HCT116 (cell line): ENCODE results near the gene FCF1. TPM values are rescaled to one million over a fixed set of nuclear protein-coding genes. Genes with fewer than 3 reads are reported as not detected.

Experiments used
- ATAC-seq: fragments of 200-7000 bp; cut with Tn5 transposase; 2 replicates; pipeline ENCODE4 v1.9.1; 2020; ENCODE audit warnings: mild to moderate bottlenecking, moderate library complexity
- BruUV-seq: library from RNA; stranded (reverse); fragments of 400-500 nt; replicated peaks from 2 replicates; lab custom pipeline; 2021; lab: Mats Ljungman, UMichigan
- CTCF ChIA-PET: fragments of 300-600 bp; sonication (Branson Sonifier 250); formaldehyde crosslinking; loops from one replicate; lab custom pipeline; 2021; ENCODE audit warnings: antibody characterized with exemption; lab: Charles Lee
- POLR2A ChIA-PET: fragments of 300-600, 350-600 bp; sonication (Branson Sonifier 250); formaldehyde crosslinking; loops from one replicate; lab custom pipeline; 2021; ENCODE audit warnings: antibody characterized with exemption; lab: Charles Lee
- RAD21 ChIA-PET, 2 experiments: fragments of 300-600 bp; sonication (Branson Sonifier 250); formaldehyde crosslinking; loops; one replicate each; lab custom pipeline; 2023; ENCODE audit warnings: low total read pairs in 2 of 2; ENCODE audit not compliant: uncharacterized antibody in 2 of 2, unreplicated experiment in 2 of 2, low non-redundant PET in 1 of 2; lab: Charles Lee
- DNase-seq: peaks from one replicate; pipeline ENCODE4 v3.0.0-alpha.2; 2010; ENCODE audit warnings: low read depth, low spot score
- H2AFZ ChIP-seq: fragments of 200-600 bp; shearing (Covaris generic), sonication (generic); 2 replicates; pipeline ENCODE4 v1.6.1; 2017; ENCODE audit warnings: low read depth, mixed run types, mixed read lengths, antibody characterized with exemption, low read length; ENCODE audit not compliant: poor library complexity, severe bottlenecking
- H3K27ac ChIP-seq: 2 replicates; pipeline ENCODE4 v1.5.1; 2012; ENCODE audit warnings: low read depth, low read length
- H3K27me3 ChIP-seq: fragments of 200-600 bp; sonication (generic); 2 replicates; pipeline ENCODE4 v1.6.1; 2016; ENCODE audit warnings: mixed run types, low read length, mixed read lengths; ENCODE audit not compliant: insufficient read depth
- H3K36me3 ChIP-seq, 2 experiments: fragments of 200-500 bp in 1 of 2; fragments of 200-600 bp in 1 of 2; sonication (Bioruptor generic) in 1 of 2; sonication (generic) in 1 of 2; 2 replicates each; pipeline versions ENCODE4 v1.5.1 to v1.6.1; 2014 to 2016; ENCODE audit warnings: low read length in 2 of 2, inconsistent platforms in 1 of 2, mixed read lengths in 1 of 2, mixed run types in 1 of 2; ENCODE audit not compliant: insufficient read depth in 2 of 2, control insufficient read depth in 1 of 2
- H3K4me1 ChIP-seq, 2 experiments: fragments of 200-600 bp in 1 of 2; sonication (generic) in 1 of 2; 2 replicates each; pipeline versions ENCODE4 v1.5.1 to v1.6.1; 2012 to 2017; ENCODE audit warnings: low read length in 2 of 2, inconsistent platforms in 1 of 2, mild to moderate bottlenecking in 1 of 2, mixed read lengths in 1 of 2, mixed run types in 1 of 2, moderate library complexity in 1 of 2; ENCODE audit not compliant: insufficient read depth in 2 of 2, control insufficient read depth in 1 of 2
- H3K4me2 ChIP-seq: fragments of 200-600 bp; sonication (generic); 2 replicates; pipeline ENCODE4 v1.6.1; 2017; ENCODE audit warnings: mixed run types, low read length, mixed read lengths
- H3K4me3 ChIP-seq, 2 experiments: fragments of 200-600 bp in 1 of 2; sonication (generic) in 1 of 2; replicated peaks in 1 of 2; 2 replicates each; pipeline ENCODE4 v1.5.1; 2011 to 2016; ENCODE audit warnings: low read length in 2 of 2, control low read depth in 1 of 2, low read depth in 1 of 2, mild to moderate bottlenecking in 1 of 2, mixed read lengths in 1 of 2, mixed run types in 1 of 2
- H3K79me2 ChIP-seq: fragments of 200-600 bp; sonication (generic); 2 replicates; pipeline ENCODE4 v1.6.1; 2017; ENCODE audit warnings: mild to moderate bottlenecking, mixed run types, low read length, moderate library complexity, mixed read lengths; ENCODE audit not compliant: insufficient read depth
- H3K9ac ChIP-seq: fragments of 200-600 bp; sonication (generic); 2 replicates; pipeline ENCODE4 v1.6.1; 2016; ENCODE audit warnings: low read length, mixed read lengths
- H3K9me2 ChIP-seq: fragments of 200-600 bp; sonication (generic), shearing (Covaris generic); 2 replicates; pipeline ENCODE4 v1.6.1; 2017; ENCODE audit warnings: mixed run types, mild to moderate bottlenecking, moderate library complexity; ENCODE audit not compliant: insufficient read depth
- H3K9me3 ChIP-seq, 2 experiments: fragments of 200-500 bp in 1 of 2; fragments of 200-600 bp in 1 of 2; sonication (Bioruptor generic) in 1 of 2; sonication (generic) in 1 of 2; 2 replicates each; pipeline ENCODE4 v1.6.1; 2014 to 2017; ENCODE audit warnings: low read length in 2 of 2, mixed read lengths in 2 of 2, inconsistent platforms in 1 of 2, low read depth in 1 of 2, mild to moderate bottlenecking in 1 of 2, mixed run types in 1 of 2, moderate library complexity in 1 of 2; ENCODE audit not compliant: control insufficient read depth in 1 of 2, insufficient read depth in 1 of 2
- H4K20me1 ChIP-seq: fragments of 200-600 bp; sonication (generic), shearing (Covaris generic); 2 replicates; pipeline ENCODE4 v1.6.1; 2017; ENCODE audit warnings: mixed run types, mild to moderate bottlenecking, moderate library complexity; ENCODE audit not compliant: insufficient read depth
- CEBPB ChIP-seq: IDR thresholded peaks from 2 replicates; pipeline ENCODE4 v1.6.1; 2012; ENCODE audit warnings: low read depth
- EGR1 ChIP-seq: IDR thresholded peaks from 2 replicates; pipeline ENCODE4 v1.6.1; 2012; ENCODE audit warnings: low read depth
- EZH2 ChIP-seq: fragments of 200-600 bp; sonication (generic); IDR thresholded peaks from 2 replicates; pipeline ENCODE4 v1.6.1; 2017; ENCODE audit warnings: antibody characterized with exemption, mixed run types
- EZH2phosphoT487 ChIP-seq: fragments of 200-600 bp; IDR thresholded peaks from 2 replicates; pipeline ENCODE4 v1.6.1; 2018; ENCODE audit warnings: antibody characterized with exemption, borderline replicate concordance
- JUND ChIP-seq: IDR thresholded peaks from 2 replicates; pipeline ENCODE4 v1.6.1; 2012
- POLR2A ChIP-seq: IDR thresholded peaks from 2 replicates; pipeline ENCODE4 v1.7.0; 2011; ENCODE audit warnings: borderline replicate concordance; ENCODE audit not compliant: insufficient read depth, insufficient read length; ENCODE audit errors: extremely low read depth
- POLR2AphosphoS5 ChIP-seq: IDR thresholded peaks from 2 replicates; pipeline ENCODE4 v1.6.1; 2011; ENCODE audit warnings: mild to moderate bottlenecking, low read depth, low read length, moderate library complexity
- TCF7L2 ChIP-seq: IDR thresholded peaks from 2 replicates; pipeline ENCODE4 v1.7.0; 2011; ENCODE audit warnings: borderline replicate concordance, inconsistent platforms; ENCODE audit not compliant: insufficient read depth, insufficient read length; ENCODE audit errors: extremely low read depth
- YY1 ChIP-seq: IDR thresholded peaks from 2 replicates; pipeline ENCODE4 v1.6.1; 2011; ENCODE audit warnings: low read length, low read depth, moderate library complexity, mild to moderate bottlenecking; ENCODE audit not compliant: insufficient replicate concordance; ENCODE audit errors: extremely low read depth
- ZFX ChIP-seq: fragments of 450-650 bp; IDR thresholded peaks from 2 replicates; pipeline ENCODE4 v1.6.1; 2017
- ZNF274 ChIP-seq: fragments of 200-500 bp; sonication (Bioruptor generic); IDR thresholded peaks from 2 replicates; pipeline ENCODE4 v1.6.1; 2014; ENCODE audit warnings: mild to moderate bottlenecking, low read depth, low read length, inconsistent platforms
- intact Hi-C: fragments of 100-400 bp; cut with micrococcal nuclease; formaldehyde crosslinking; loops from 2 replicates; pipeline ENCODE4 v1.10.0; 2022
- total RNA-seq: library from RNA; stranded (reverse); gene quantifications from one replicate; pipeline ENCODE4 v1.2.1, GENCODE V29; 2021; ENCODE audit not compliant: unreplicated experiment
- TF ChIP-seq, protein P1 (sequence below): IDR thresholded peaks from 2 replicates; pipeline ENCODE4 v1.6.1; 2012; ENCODE audit warnings: low read depth

Gene FCF1
- total RNA-seq, 1 experiment from 2014 or later: 69.0 TPM

DNA sequence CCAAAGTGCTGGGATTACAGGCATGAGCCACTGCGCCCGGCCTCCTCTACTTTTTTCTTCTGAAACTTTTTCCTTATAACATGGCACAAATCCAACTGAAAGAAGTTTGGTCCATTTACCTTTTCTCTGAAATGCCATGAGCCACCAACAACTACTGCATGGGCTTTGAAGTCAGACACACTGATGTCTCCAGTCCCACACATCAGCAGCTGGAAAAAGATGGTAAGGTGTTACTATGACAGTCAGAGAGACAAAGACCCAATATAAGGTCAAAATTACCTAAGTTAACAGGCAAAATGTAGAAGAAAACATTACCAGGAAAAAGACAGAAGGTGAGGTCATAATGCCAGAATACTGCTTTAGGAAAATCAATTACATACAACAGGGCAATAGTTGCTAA lies 48.2 kb upstream of the FCF1 start:
- ChIA-PET POLR2A (no interaction called here), RAD21 (no interaction called here), CTCF (no interaction called here)
- Histone ChIP-seq H2AFZ (no peak overlapping the region), H3K4me3 (no peak overlapping the region), H3K9ac (no peak overlapping the region), H3K4me2 (no peak overlapping the region), H3K27ac (no peak overlapping the region), H3K9me2 (no peaks in the 10 kb centered on the region), H3K27me3 (no peaks in the 10 kb centered on the region), H4K20me1 (no peaks in the 10 kb centered on the region), H3K79me2 (no peaks in the 10 kb centered on the region), H3K4me1 (no peaks in the 10 kb centered on the region; a peak in 1 of 4 replicates), H3K9me3 (no peaks in the 10 kb centered on the region), H3K36me3 (peaks cover 35 to 37% of the 10 kb centered on the region in 2 experiments; a peak in 3 of 4 replicates)
- DNase-seq (no peak), ATAC-seq (no peak)
- no TSS peak for BruUV-seq
- intact Hi-C loops: no loop called here
- TF ChIP-seq ZFX (no peak), TCF7L2 (no peak), YY1 (no peak), EGR1 (no peak), ZNF274 (no peak), JUND (no peak), CEBPB (no peak), EZH2 (no peak), POLR2AphosphoS5 (no peak), POLR2A (no peak), EZH2phosphoT487 (no peak)
- TF ChIP-seq, protein P1, sequence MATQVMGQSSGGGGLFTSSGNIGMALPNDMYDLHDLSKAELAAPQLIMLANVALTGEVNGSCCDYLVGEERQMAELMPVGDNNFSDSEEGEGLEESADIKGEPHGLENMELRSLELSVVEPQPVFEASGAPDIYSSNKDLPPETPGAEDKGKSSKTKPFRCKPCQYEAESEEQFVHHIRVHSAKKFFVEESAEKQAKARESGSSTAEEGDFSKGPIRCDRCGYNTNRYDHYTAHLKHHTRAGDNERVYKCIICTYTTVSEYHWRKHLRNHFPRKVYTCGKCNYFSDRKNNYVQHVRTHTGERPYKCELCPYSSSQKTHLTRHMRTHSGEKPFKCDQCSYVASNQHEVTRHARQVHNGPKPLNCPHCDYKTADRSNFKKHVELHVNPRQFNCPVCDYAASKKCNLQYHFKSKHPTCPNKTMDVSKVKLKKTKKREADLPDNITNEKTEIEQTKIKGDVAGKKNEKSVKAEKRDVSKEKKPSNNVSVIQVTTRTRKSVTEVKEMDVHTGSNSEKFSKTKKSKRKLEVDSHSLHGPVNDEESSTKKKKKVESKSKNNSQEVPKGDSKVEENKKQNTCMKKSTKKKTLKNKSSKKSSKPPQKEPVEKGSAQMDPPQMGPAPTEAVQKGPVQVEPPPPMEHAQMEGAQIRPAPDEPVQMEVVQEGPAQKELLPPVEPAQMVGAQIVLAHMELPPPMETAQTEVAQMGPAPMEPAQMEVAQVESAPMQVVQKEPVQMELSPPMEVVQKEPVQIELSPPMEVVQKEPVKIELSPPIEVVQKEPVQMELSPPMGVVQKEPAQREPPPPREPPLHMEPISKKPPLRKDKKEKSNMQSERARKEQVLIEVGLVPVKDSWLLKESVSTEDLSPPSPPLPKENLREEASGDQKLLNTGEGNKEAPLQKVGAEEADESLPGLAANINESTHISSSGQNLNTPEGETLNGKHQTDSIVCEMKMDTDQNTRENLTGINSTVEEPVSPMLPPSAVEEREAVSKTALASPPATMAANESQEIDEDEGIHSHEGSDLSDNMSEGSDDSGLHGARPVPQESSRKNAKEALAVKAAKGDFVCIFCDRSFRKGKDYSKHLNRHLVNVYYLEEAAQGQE: no peak
